ENCODE results near the gene SMU1. TPM values are rescaled to one million over a fixed set of nuclear protein-coding genes. Genes with fewer than 3 reads are reported as not detected.

The SMU1 gene
- total and polyA plus RNA-seq, 3 experiments from 2014 or later = 21.2 to 27.6 (median 27.5) TPM

DNA sequence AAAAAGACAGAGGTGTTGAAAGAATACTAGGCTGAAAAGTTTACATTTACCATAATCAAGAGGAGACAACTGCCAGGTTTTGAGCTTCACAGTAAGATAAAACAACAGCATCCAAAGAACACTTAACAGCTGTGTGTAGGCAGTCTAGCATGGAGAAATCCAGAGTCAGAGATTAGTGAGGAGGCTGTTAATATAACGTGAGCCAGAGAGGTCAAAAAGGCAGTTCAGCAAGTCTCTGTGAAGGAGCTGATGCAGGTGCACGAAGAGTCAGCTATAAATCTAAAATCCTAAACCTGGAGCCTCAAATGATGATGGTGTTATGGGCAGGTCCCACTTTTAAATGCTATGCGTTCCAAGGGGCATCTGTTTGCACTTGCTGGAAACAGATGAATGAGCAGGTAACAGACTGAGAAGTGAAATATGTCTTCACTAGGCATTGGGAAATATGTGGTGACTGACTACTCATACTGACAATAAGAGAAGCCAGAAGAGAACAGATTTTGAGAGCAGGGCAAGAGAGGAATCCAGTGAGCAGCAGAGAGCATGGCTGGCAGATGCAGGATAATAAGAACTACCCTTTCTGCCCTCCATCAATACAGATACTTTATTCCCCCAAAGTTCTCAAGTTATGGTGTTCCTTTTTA, 83.8 kb downstream of the SMU1 start:
- H3K4me1 ChIP-seq (ENCODE audit: insufficient read depth, low read length) = no peaks in the 10 kb centered on the region
- ChIA-PET CTCF (interaction anchor here (1.7 kb wide), 1 partner anchor 32 kb away, joined by 4 read pairs; the partner anchor contains the start of gene DNAJA1), POLR2A (no interaction called here)
- Mint-ChIP-seq H3K9me3 (no peaks in the 10 kb centered on the region), H3K36me3 (peaks cover 7 to 85% (median 37%) of the 10 kb centered on the region in 3 donors), H3K27ac (peak overlapping the region in 3 of 8 donors; percentile 18 to 69 (median 38)), H3K4me1 (peaks cover 22 to 56% (median 48%) of the 10 kb centered on the region in 3 donors), H3K4me3 (no peak overlapping the region), H3K27me3 (no peaks in the 10 kb centered on the region)
- DNase-seq = no peak
- H3K36me3 ChIP-seq (ENCODE audit: insufficient read depth, low read length) = peaks cover 43% of the 10 kb centered on the region
- H3K27ac ChIP-seq (ENCODE audit: low read depth, low read length) = no peak overlapping the region
- no peak overlapping the region for H3K4me3 ChIP-seq (ENCODE audit: low read length)
- H3K9me3 ChIP-seq (ENCODE audit: low read length) = no peaks in the 10 kb centered on the region
- no peaks in the 10 kb centered on the region for H3K27me3 ChIP-seq (ENCODE audit: insufficient read depth, low read length, poor library complexity, severe bottlenecking)

DNA sequence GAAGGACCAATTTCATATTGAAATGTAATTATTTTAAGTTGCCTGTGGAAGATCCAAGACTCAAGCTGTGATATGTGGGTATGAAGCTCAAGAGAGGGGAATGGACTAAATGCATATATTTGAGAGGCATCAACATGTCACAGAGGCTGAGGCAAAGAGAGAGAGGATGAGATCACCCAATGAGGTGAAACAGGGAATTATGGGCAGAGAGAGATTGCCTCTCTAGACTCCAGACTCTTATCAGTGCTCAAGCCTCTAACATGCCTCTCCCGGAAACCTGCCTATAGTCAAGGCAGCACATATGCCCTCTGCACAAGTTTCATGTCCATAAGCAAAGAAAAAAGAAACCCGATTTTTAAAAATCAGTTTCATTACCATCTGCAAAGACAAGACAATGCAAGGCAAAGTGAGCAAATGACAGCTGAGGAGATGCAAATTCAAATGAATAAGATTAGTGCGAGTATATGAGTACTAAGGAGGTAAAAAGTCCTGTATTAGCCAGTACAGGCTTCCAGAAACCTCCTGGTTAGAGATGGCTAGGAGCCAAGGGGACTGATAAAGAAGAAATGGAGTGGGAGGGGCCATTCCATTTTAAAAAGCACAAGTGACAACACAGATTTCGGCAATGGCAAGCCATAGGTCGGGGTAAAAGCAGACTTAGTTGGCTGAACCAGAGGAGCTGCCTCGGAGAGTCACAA, 84.4 kb downstream of the SMU1 start:
- Histone ChIP-seq H3K4me3 (ENCODE audit: low read length) (no peak overlapping the region), H3K27me3 (ENCODE audit: insufficient read depth, low read length, poor library complexity, severe bottlenecking) (no peaks in the 10 kb centered on the region), H3K4me1 (ENCODE audit: insufficient read depth, low read length) (no peaks in the 10 kb centered on the region), H3K9me3 (ENCODE audit: low read length) (no peaks in the 10 kb centered on the region), H3K27ac (ENCODE audit: low read depth, low read length) (no peak overlapping the region), H3K36me3 (ENCODE audit: insufficient read depth, low read length) (peaks cover 45% of the 10 kb centered on the region)
- Mint-ChIP-seq H3K4me3 (no peak overlapping the region), H3K27me3 (no peaks in the 10 kb centered on the region), H3K4me1 (peaks cover 16 to 49% (median 43%) of the 10 kb centered on the region in 3 donors), H3K36me3 (peaks cover under 1 to 85% (median 39%) of the 10 kb centered on the region in 3 donors), H3K27ac (peak overlapping the region in 2 of 8 donors; percentile 18 to 38), H3K9me3 (no peaks in the 10 kb centered on the region)
- DNase-seq = no peak
- ChIA-PET POLR2A (no interaction called here), CTCF (interaction anchor here (1.7 kb wide), 1 partner anchor 33 kb away, joined by 4 read pairs; the partner anchor contains the start of gene DNAJA1)

Other genes with a start within 250 kb of the SMU1 start
- gene APTX, start 75.0 kb downstream of the SMU1 start, total RNA-seq = 10 to 100 TPM; 54.2 to 60.1 TPM
- gene APTX, start 75.0 kb downstream of the SMU1 start, polyA plus RNA-seq = 22.1 TPM
- gene DNAJA1, start 51.4 kb downstream of the SMU1 start, total RNA-seq = 100 to 1,000 TPM; 318 to 332 TPM
- gene DNAJA1, start 51.4 kb downstream of the SMU1 start, polyA plus RNA-seq = 106 TPM
- 10 to 100 TPM; 38.0 to 38.3 TPM for gene B4GALT1, start 90.7 kb upstream of the SMU1 start, total RNA-seq
- gene B4GALT1, start 90.7 kb upstream of the SMU1 start, polyA plus RNA-seq = 41.6 TPM
- not detected for gene SPINK4, start 163.5 kb upstream of the SMU1 start, total RNA-seq
- gene SPINK4, start 163.5 kb upstream of the SMU1 start, polyA plus RNA-seq = not detected
- 10 to 100 TPM; 70.6 to 83.6 TPM for gene BAG1, start 188.0 kb upstream of the SMU1 start, total RNA-seq
- 91.5 TPM for gene BAG1, start 188.0 kb upstream of the SMU1 start, polyA plus RNA-seq
- 10 to 100 TPM; 54.3 to 55.0 TPM for gene CHMP5, start 188.4 kb upstream of the SMU1 start, total RNA-seq
- 42.6 TPM for gene CHMP5, start 188.4 kb upstream of the SMU1 start, polyA plus RNA-seq
- gene NFX1, start 213.8 kb upstream of the SMU1 start, total RNA-seq = 10 to 100 TPM; 42.7 to 45.6 TPM
- gene NFX1, start 213.8 kb upstream of the SMU1 start, polyA plus RNA-seq = 38.8 TPM

Measured in CD8-positive, alpha-beta memory T cell (primary cell).